Esophagus muscularis mucosa (tissue), 4 donors: Measurements from ENCODE around the gene SMPDL3B.

Experiments used
- EP300 ChIP-seq: sonication (generic); formaldehyde crosslinking; IDR thresholded peaks from one replicate; pipeline ENCODE4 v1.6.1; 2017; ENCODE audit warnings: antibody characterized with exemption
- POLR2A ChIP-seq: fragments of 450-650 bp; IDR thresholded peaks from one replicate; pipeline ENCODE4 v1.6.1; 2017; ENCODE audit warnings: antibody characterized with exemption, moderate library complexity, mild to moderate bottlenecking, low read depth
- POLR2AphosphoS5 ChIP-seq, 2 donors: sonication (generic); formaldehyde crosslinking; IDR thresholded peaks; one replicate each; pipeline ENCODE4 v1.6.1; 2017; ENCODE audit warnings: antibody characterized with exemption in 2 of 2
- TF ChIP-seq, protein P1 (sequence below), 3 experiments: fragments of 200-600 bp in 2 of 3; fragments of 450-650 bp in 1 of 3; sonication (generic) in 2 of 3; IDR thresholded peaks; one replicate each; pipeline ENCODE4 v1.5.1; 2017 to 2019; ENCODE audit warnings: antibody characterized with exemption in 3 of 3, mild to moderate bottlenecking in 2 of 3, moderate library complexity in 1 of 3

DNA sequence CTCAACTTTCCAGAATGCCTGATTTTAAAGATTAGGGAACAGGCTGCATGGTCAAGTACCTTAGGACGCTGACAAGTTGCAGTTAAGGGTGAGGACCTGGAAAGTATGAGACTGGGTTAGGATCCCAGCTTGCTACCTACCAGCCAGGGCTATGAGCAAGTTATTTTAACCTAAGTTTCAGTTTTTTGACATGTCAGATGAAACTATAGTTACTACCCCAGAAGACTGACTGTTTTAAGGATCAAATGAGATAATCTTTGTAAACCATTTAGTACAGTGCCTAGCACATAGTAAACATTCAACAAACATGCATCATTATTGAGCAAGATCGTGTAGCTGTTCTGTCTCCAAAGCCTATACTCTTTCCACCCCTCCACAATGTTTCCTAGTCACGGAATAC is 48.1 kb upstream of the SMPDL3B start:
- TF ChIP-seq, protein P1, sequence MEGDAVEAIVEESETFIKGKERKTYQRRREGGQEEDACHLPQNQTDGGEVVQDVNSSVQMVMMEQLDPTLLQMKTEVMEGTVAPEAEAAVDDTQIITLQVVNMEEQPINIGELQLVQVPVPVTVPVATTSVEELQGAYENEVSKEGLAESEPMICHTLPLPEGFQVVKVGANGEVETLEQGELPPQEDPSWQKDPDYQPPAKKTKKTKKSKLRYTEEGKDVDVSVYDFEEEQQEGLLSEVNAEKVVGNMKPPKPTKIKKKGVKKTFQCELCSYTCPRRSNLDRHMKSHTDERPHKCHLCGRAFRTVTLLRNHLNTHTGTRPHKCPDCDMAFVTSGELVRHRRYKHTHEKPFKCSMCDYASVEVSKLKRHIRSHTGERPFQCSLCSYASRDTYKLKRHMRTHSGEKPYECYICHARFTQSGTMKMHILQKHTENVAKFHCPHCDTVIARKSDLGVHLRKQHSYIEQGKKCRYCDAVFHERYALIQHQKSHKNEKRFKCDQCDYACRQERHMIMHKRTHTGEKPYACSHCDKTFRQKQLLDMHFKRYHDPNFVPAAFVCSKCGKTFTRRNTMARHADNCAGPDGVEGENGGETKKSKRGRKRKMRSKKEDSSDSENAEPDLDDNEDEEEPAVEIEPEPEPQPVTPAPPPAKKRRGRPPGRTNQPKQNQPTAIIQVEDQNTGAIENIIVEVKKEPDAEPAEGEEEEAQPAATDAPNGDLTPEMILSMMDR (IDR thresholded peaks at IDR 0.05), result no peak
- TF ChIP-seq POLR2A, result no peak
- no peak for TF ChIP-seq POLR2AphosphoS5 (IDR thresholded peaks at IDR 0.05)
- no peak for TF ChIP-seq EP300
